ENCODE data around the gene ACSL5.

- TF ChIP-seq CTCF (conservative IDR thresholded peaks at IDR 0.05 in 1 of 2, IDR thresholded peaks at IDR 0.05 in 1 of 2; ENCODE audit: extremely low read depth in 1 of 2, insufficient read depth in 1 of 2, low read depth in 1 of 2, low read length in 2 of 2) (no peak), EZH2 (IDR thresholded peaks at IDR 0.05; ENCODE audit: borderline replicate concordance, low read length) (no peak)
Measured at GRCh38 chr10:112424651-112425050, 50.7 kb downstream of the ACSL5 start.
